ENCODE data around the gene ARHGAP42.
A peak's percentile ranks its signal among the peaks of the same experiment; 100 is the strongest.

ARHGAP42 gene, protein sequence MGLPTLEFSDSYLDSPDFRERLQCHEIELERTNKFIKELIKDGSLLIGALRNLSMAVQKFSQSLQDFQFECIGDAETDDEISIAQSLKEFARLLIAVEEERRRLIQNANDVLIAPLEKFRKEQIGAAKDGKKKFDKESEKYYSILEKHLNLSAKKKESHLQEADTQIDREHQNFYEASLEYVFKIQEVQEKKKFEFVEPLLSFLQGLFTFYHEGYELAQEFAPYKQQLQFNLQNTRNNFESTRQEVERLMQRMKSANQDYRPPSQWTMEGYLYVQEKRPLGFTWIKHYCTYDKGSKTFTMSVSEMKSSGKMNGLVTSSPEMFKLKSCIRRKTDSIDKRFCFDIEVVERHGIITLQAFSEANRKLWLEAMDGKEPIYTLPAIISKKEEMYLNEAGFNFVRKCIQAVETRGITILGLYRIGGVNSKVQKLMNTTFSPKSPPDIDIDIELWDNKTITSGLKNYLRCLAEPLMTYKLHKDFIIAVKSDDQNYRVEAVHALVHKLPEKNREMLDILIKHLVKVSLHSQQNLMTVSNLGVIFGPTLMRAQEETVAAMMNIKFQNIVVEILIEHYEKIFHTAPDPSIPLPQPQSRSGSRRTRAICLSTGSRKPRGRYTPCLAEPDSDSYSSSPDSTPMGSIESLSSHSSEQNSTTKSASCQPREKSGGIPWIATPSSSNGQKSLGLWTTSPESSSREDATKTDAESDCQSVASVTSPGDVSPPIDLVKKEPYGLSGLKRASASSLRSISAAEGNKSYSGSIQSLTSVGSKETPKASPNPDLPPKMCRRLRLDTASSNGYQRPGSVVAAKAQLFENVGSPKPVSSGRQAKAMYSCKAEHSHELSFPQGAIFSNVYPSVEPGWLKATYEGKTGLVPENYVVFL

DNA sequence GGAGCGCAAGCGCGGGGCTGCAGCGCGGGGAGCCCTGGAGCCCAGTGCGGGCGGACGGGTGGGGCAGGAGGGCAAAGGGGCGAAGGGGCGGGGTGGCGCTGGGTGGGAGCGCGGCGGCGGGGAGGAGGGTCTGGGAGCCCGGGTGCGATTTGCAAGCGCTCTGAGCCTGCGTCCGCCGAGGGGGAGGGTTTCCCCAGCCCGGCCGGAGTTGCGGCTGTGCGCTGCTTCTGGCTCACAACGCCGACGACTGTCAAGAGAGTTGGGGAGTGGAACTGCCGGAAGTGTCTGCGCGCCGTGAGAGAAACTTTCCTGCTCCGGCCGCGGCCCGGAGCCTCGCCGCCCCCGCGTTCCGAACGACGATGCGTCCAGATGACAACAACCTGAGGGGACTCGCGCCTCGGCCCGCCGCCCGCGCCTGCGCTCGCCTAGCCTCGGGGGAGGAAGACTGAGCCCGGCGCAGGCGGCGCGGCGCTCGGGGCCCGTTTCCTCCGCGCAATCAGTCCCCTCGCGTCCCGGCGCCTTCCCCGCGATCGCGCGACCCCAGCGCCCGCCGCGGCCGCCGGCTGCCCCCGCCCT lies at the start of gene ARHGAP42:
TSS of gene ARHGAP42 (plus strand) at position 235 of the 576 bp plus-strand sequence. CDS start 391 bp downstream, outside the sequence.
- TF ChIP-seq, protein P1, sequence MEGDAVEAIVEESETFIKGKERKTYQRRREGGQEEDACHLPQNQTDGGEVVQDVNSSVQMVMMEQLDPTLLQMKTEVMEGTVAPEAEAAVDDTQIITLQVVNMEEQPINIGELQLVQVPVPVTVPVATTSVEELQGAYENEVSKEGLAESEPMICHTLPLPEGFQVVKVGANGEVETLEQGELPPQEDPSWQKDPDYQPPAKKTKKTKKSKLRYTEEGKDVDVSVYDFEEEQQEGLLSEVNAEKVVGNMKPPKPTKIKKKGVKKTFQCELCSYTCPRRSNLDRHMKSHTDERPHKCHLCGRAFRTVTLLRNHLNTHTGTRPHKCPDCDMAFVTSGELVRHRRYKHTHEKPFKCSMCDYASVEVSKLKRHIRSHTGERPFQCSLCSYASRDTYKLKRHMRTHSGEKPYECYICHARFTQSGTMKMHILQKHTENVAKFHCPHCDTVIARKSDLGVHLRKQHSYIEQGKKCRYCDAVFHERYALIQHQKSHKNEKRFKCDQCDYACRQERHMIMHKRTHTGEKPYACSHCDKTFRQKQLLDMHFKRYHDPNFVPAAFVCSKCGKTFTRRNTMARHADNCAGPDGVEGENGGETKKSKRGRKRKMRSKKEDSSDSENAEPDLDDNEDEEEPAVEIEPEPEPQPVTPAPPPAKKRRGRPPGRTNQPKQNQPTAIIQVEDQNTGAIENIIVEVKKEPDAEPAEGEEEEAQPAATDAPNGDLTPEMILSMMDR (IDR thresholded peaks at IDR 0.05) = no peak
- peak within 1 kb of the TSS; percentile 83 for H3K4me3 ChIP-seq
- H3K27ac ChIP-seq = peak within 1 kb of the TSS; percentile 66 to 87
- DNase-seq (ENCODE audit: low spot score) = peak; percentile 80

DNA sequence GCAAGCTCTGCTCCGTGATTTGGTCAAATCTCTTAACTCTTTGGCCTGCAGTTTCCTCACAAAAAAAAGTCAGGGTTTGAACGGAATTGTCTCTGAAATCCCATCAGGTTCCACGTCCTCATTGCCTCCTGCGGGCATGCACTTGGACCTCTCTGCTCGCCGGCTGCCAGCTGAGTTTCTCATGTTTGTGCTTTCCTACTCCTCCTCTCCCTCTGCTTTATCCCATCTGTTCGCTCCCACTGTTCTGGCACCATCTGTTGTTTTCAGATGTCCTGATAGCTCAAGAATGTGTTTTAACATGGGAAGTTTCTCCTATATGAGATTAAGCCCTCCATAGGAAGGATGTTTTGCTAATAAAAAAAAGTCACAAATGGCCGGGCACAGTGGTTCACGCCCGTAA lies 49.4 kb upstream of the ARHGAP42 start:
- no peak overlapping the region for H3K27ac ChIP-seq
- no peak for DNase-seq (ENCODE audit: low spot score)
- no peak overlapping the region for H3K4me3 ChIP-seq
- TF ChIP-seq, protein P1 (IDR thresholded peaks at IDR 0.05) = no peak

DNA sequence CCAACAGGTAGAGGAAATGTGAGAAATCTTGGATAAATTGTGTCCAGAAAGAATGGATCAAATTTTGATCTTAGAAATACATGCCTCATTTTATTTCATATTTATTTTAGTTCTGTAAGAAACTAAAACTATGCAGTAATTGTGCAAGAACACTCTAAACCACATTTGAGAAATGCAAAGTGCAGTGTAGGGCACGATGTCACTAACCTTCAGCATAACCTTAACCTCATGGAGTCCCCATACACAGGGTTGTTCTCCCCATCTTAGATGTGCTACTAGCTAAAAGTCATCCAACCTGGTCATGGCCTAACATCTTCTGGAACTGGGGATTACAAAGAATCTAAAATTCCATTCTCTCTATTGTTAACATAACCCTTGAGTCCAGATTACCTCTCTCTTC lies 48.4 kb upstream of the ARHGAP42 start:
- Histone ChIP-seq H3K27ac (no peak overlapping the region), H3K4me3 (no peak overlapping the region)
- TF ChIP-seq, protein P1 (IDR thresholded peaks at IDR 0.05) = no peak
- no peak for DNase-seq (ENCODE audit: low spot score)

DNA sequence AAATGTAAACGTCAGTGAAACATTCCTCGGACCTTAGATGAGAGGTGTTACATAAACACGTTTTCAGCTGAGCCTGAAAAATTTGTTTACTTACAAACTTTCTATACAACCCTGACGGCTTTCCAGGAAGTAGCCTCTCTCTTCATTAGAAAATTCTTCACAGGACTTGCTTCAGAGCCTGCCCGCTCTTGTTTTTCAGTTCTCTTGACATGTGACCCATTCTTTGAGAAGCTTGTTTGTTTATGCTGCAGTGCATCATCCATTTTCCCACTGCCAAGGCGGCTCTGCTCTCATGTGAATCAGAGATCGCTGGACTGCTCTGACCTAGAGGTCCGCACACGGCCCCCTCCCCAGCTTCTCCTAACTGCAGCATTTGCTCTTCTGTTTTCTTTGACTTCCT lies 47.9 kb upstream of the ARHGAP42 start:
- no peak for DNase-seq (ENCODE audit: low spot score)
- TF ChIP-seq, protein P1 (IDR thresholded peaks at IDR 0.05) = no peak
- H3K4me3 ChIP-seq = no peak overlapping the region
- no peak overlapping the region for H3K27ac ChIP-seq

DNA sequence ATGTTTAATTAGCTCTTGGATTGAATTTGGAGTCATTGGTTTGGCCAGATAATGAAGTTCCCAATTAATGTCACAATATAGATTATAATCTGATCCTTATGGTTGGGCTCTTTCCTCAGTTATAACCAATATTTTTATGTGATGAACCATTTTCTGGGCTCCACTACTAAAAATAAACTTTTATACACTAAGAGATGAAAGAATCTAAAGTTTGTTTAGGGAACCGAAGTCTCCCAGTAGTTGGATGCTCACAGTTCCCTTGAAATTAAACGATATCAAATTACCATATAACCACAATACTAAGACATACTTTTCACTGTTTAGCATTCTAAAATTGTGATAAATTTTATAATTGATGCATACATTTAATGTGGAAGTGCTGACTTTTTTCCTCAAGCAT lies 47.0 kb upstream of the ARHGAP42 start:
- H3K27ac ChIP-seq = no peak overlapping the region

DNA sequence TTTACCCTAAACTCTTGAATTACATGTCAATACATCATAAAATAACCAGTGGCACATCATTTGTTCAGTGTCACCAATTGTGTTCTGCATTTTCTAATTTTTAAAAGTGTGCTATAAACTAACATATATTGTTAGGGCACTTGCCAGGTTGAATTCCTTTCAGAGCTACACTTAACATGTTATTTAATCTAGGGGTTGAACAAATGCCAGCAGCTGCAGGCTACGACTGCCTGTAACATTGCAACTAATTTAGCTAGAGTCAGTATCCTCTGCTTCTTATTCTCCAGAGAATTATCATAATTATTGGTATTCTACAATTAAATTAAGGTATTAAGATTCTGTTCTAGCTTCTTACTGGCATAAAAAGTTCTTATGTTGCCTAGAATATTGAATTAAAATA lies 46.4 kb upstream of the ARHGAP42 start:
- TF ChIP-seq, protein P1 (IDR thresholded peaks at IDR 0.05) = no peak

More for the DNA sequence above, 47.0 kb upstream of the ARHGAP42 start:
- H3K4me3 ChIP-seq = no peak overlapping the region
- TF ChIP-seq, protein P1 (IDR thresholded peaks at IDR 0.05) = no peak
- DNase-seq (ENCODE audit: low spot score) = no peak

More for the DNA sequence above, 46.4 kb upstream of the ARHGAP42 start:
- DNase-seq (ENCODE audit: low spot score) = no peak
- Histone ChIP-seq H3K27ac (no peak overlapping the region), H3K4me3 (no peak overlapping the region)
